K562 (cell line): Measurements from ENCODE around the gene RABGAP1. TPM values are rescaled to one million over a fixed set of nuclear protein-coding genes. Genes with fewer than 3 reads are reported as not detected.
A peak's percentile ranks its signal among the peaks of the same experiment; 100 is the strongest.

Experiments
- ATAC-seq: fragments of 200-7000 bp; cut with Tn5 transposase; 3 replicates; pipeline ENCODE4 v1.9.1; 2020; ENCODE audit warnings: moderate library complexity
- BruUV-seq: library from RNA; stranded (reverse); fragments of 400-500 nt; replicated peaks from 2 replicates; lab custom pipeline; 2021; lab: Mats Ljungman, UMichigan
- CTCF ChIA-PET: fragments of 300-600 bp; formaldehyde crosslinking; extraction: SDS; loops from one replicate; lab custom pipeline; 2021; ENCODE audit warnings: low intra/inter-chr PET ratio; lab: Yijun Ruan, JAX
- POLR2A ChIA-PET: fragments of 300-600, 350-650 bp; sonication (Branson Sonifier 250); formaldehyde crosslinking; extraction: SDS; loops from one replicate; lab custom pipeline; 2021; ENCODE audit warnings: antibody characterized with exemption, inconsistent platforms; lab: Yijun Ruan, JAX
- DNase-seq, 4 experiments: peaks; one replicate each; pipeline versions ENCODE4 v3.0.0 to v3.0.0-alpha.2; 2011 to 2018; ENCODE audit warnings: low spot score in 3 of 4, mixed read lengths in 3 of 4; ENCODE audit errors: extremely low read depth in 1 of 4
- FAIRE-seq: peaks from 2 replicates; lab custom pipeline; 2011; peaks lifted over from hg19 to GRCh38; lab: Jason Lieb, UNC
- H2AFZ ChIP-seq: 2 replicates; pipeline ENCODE4 v1.6.0; 2011; ENCODE audit warnings: low read depth, low read length, control low read depth, inconsistent platforms
- H3K27ac ChIP-seq: fragments of 200-600 bp; 3 replicates; pipeline ENCODE4 v1.8.0; 2011; ENCODE audit warnings: low read depth, mild to moderate bottlenecking, control low read depth, inconsistent platforms, low read length, moderate library complexity, mixed read lengths; ENCODE audit errors: extremely low read depth
- H3K27me3 ChIP-seq, 2 experiments: fragments of 300-600 bp in 1 of 2; 2 replicates in 1 of 2; 3 replicates in 1 of 2; pipeline versions ENCODE4 v1.6.0 to v1.8.0; 2011; ENCODE audit warnings: inconsistent platforms in 2 of 2, low read length in 2 of 2, mild to moderate bottlenecking in 1 of 2, mixed read lengths in 1 of 2, moderate library complexity in 1 of 2; ENCODE audit not compliant: control insufficient read depth in 2 of 2, insufficient read depth in 2 of 2
- H3K36me3 ChIP-seq: fragments of 300-600 bp; 3 replicates; pipeline ENCODE4 v1.8.0; 2011; ENCODE audit warnings: mild to moderate bottlenecking, low read length, inconsistent platforms; ENCODE audit not compliant: control insufficient read depth, insufficient read depth
- H3K4me1 ChIP-seq, 2 experiments: fragments of 200-600 bp in 1 of 2; replicated peaks in 1 of 2; 2 replicates in 1 of 2; 3 replicates in 1 of 2; pipeline versions ENCODE4 v1.5.1 to v1.8.0; 2011; ENCODE audit warnings: inconsistent platforms in 2 of 2, low read length in 2 of 2, mild to moderate bottlenecking in 1 of 2, mixed read lengths in 1 of 2, moderate library complexity in 1 of 2; ENCODE audit not compliant: control insufficient read depth in 2 of 2, insufficient read depth in 2 of 2
- H3K4me2 ChIP-seq: 2 replicates; pipeline ENCODE4 v1.6.1; 2011; ENCODE audit warnings: low read length, control low read depth, inconsistent platforms, mixed read lengths; ENCODE audit not compliant: insufficient read depth
- H3K4me3 ChIP-seq: fragments of 200-600 bp; sonication (generic), shearing (Covaris generic); 2 replicates; pipeline ENCODE4 v1.5.1; 2016; ENCODE audit warnings: control low read depth, inconsistent platforms
- H3K79me2 ChIP-seq: fragments of 200-600 bp; 3 replicates; pipeline ENCODE4 v1.8.0; 2011; ENCODE audit warnings: low read length, inconsistent platforms; ENCODE audit not compliant: control insufficient read depth, insufficient read depth
- H3K9ac ChIP-seq, 2 experiments: 2 replicates each; pipeline versions ENCODE4 v1.6.0 to v1.6.1; 2011; ENCODE audit warnings: low read depth in 2 of 2, low read length in 2 of 2, control low read depth in 1 of 2, inconsistent platforms in 1 of 2, mild to moderate bottlenecking in 1 of 2, mixed read lengths in 1 of 2; ENCODE audit not compliant: insufficient read depth in 1 of 2
- H3K9me1 ChIP-seq: one replicate; pipeline ENCODE4 v1.6.0; 2011; ENCODE audit warnings: inconsistent platforms, mild to moderate bottlenecking, low read length, moderate library complexity; ENCODE audit not compliant: control insufficient read depth, insufficient read depth
- H3K9me3 ChIP-seq: replicated peaks from 2 replicates; pipeline ENCODE4 v1.5.1; 2011; ENCODE audit warnings: low read depth, low read length, inconsistent platforms; ENCODE audit not compliant: control insufficient read depth, insufficient read depth
- H4K20me1 ChIP-seq: replicated peaks from 2 replicates; pipeline ENCODE4 v1.6.1; 2011; ENCODE audit warnings: low read length, inconsistent platforms, mixed read lengths; ENCODE audit not compliant: control insufficient read depth, insufficient read depth
- CHD4 ChIP-seq: fragments of 200-600 bp; sonication (generic); IDR thresholded peaks from 3 replicates; pipeline ENCODE4 v1.6.1; 2012; ENCODE audit warnings: low read depth, mild to moderate bottlenecking, mixed read lengths, low read length, inconsistent platforms; ENCODE audit not compliant: insufficient read depth, insufficient replicate concordance, poor library complexity, severe bottlenecking
- MCM3 ChIP-seq: fragments of 450-650 bp; IDR thresholded peaks from 2 replicates; pipeline ENCODE4 v1.6.1; 2016
- RBBP5 ChIP-seq: fragments of 200-600 bp; sonication (generic); IDR thresholded peaks from 2 replicates; pipeline ENCODE4 v1.6.1; 2012; ENCODE audit warnings: borderline replicate concordance, mild to moderate bottlenecking, low read length, control low read depth, inconsistent platforms; ENCODE audit not compliant: insufficient read depth, poor library complexity, severe bottlenecking
- RFX7 ChIP-seq: fragments of 250-450 bp; sonication (Bioruptor Pico); IDR thresholded peaks from 2 replicates; pipeline ENCODE4 v1.5.1; 2021; ENCODE audit warnings: mild to moderate bottlenecking
- SP1 ChIP-seq: sonication (generic); formaldehyde crosslinking; IDR thresholded peaks from 2 replicates; pipeline ENCODE4 v1.8.1; 2022; ENCODE audit warnings: mild to moderate bottlenecking, missing genetic modification reagents
- ZKSCAN3 ChIP-seq: fragments of 250-450 bp; sonication (Bioruptor Pico); IDR thresholded peaks from 2 replicates; pipeline ENCODE4 v1.4.0; 2020
- WGBS: fragments of 100-300 bp; shearing (Covaris generic); methylation state at CpG from one replicate; pipeline ENCODE4 v1.1.6; 2016; ENCODE audit warnings: low coverage, mixed read lengths; ENCODE audit not compliant: insufficient coverage; ENCODE audit errors: missing lambda C conversion rate; 5-methylcytosine and 5-hydroxymethylcytosine counted together
- in situ Hi-C: fragments of 300-500 bp; cut with MboI; formaldehyde crosslinking; loops from 4 replicates; pipeline ENCODE4 v1.15.0; 2018; ENCODE audit warnings: inconsistent platforms, mixed read lengths
- intact Hi-C: fragments of 100-400 bp; cut with micrococcal nuclease; formaldehyde crosslinking; loops from 2 replicates; pipeline ENCODE4 v1.14.2; 2022
- polyA plus RNA-seq, 8 experiments: library from polyadenylated mRNA; depleted of rRNA in 4 of 8; stranded (reverse) in 5 of 8; unstranded in 3 of 8; fragments of >200 nt; fragmentation: Nextera tagmentation in 2 of 8; fragmentation: Illumina TruSeq in 1 of 8; extraction: Ambion mirVana in 2 of 8; extraction: Trizol in 1 of 8; gene quantifications; 2 replicates each; pipeline versions ENCODE4 v1.2.1 to v1.2.3, GENCODE V29; 2011 to 2014; ENCODE audit warnings: inconsistent platforms in 1 of 8, missing spikeins in 1 of 8
- total RNA-seq, 7 experiments: library from RNA; depleted of rRNA in 6 of 7; stranded (reverse); fragments of >200 nt in 6 of 7; fragmentation: Illumina TruSeq in 2 of 7; extraction: Trizol in 2 of 7; gene quantifications; 2 replicates each; pipeline versions ENCODE4 v1.2.1 to v1.2.3, GENCODE V29; 2011 to 2021; ENCODE audit warnings: low replicate concordance in 1 of 7
- TF ChIP-seq, protein P1 (sequence below): fragments of 250-450 bp; sonication (Bioruptor Pico); IDR thresholded peaks from 2 replicates; pipeline ENCODE4 v1.8.0; 2022; ENCODE audit warnings: inconsistent platforms
- TF ChIP-seq, protein P2 (sequence below): sonication (generic); formaldehyde crosslinking; IDR thresholded peaks from 2 replicates; pipeline ENCODE4 v1.8.0; 2022; ENCODE audit warnings: mild to moderate bottlenecking, missing genetic modification reagents

The RABGAP1 gene
- total and polyA plus RNA-seq, 9 of the 15 experiments (the other 6 are each of a cell fraction or from before 2014, with no cell fraction given), result 1.5 to 22.7 (median 13.1) TPM

DNA sequence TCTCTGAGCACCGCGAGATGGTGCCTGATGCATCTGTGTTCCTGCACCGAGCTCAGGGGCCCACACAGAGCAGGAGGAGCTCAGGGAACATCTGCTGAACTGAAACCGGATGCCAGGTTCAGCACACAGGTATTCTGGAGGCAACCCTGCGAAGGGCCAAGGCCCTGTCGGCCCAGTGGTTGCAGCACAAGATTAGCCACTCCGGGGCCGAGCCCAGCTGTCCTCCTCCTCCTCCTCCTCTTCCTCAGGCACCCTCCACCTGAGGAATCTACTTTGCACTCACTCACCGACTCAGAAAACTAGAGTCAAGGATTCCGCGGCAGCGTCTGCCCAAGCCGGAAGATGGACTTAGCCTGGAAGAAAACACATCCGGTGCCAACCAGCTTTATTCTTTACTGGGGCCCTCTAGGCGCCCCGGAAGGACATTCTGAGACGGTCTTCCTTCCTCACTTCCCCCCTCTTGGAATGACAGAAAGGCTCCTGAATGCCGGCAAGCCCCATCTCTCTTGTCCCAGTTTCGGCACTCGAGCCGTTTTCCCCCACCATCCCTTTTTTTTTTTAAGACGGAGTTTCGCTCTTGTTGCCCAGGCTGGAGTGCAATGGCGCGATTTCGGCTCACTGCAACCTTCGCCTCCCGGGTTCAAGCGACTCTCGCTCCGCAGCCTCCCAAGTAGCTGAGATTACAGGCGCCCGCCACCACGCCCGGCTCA is 27.7 kb upstream of the RABGAP1 start, which contains the start of gene ZBTB6 (continued):
- TF ChIP-seq RBBP5, result peak; percentile 84
- TF ChIP-seq RFX7 (CRISPR knock-in tag), result no peak

DNA sequence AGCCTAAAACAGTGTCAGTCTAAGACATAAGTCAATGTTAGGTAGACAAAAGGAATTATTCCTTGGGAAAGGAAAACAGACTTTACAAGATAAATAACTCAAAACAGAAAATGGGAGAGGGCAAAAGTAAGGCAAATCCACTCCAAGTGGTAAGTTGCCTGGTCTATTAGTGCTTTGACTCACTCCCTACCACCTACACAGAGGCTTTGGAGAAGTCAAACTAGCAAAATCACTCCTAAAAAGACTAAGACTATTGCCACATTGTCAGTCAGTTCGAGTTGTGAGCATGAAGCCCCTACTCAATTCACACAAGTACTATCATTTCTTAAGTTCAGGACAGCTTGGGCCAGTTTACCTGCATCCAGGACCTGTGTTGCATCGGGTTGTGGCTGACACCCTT is 22.5 kb upstream of the RABGAP1 start:
- no peak overlapping the region for H3K4me3 ChIP-seq
- peaks cover 4% of the 10 kb centered on the region; the same call in 1 of the 3 replicates for H3K79me2 ChIP-seq
- no peaks in the 10 kb centered on the region for H3K27me3 ChIP-seq
- in situ Hi-C loops (no loop called here), intact Hi-C loops (no loop called here)
- no peaks in the 10 kb centered on the region for H4K20me1 ChIP-seq
- no peak for ATAC-seq
- peaks cover 0 to 8% of the 10 kb centered on the region in 2 experiments; a peak in 1 of 5 replicates for H3K4me1 ChIP-seq
- no peak overlapping the region for H3K4me2 ChIP-seq
- no peak for FAIRE-seq
- 38% methylated on average over 2 of the region's 2 CpGs for WGBS
- H3K9me1 ChIP-seq, result no peaks in the 10 kb centered on the region
- H2AFZ ChIP-seq, result no peak overlapping the region
- no peak overlapping the region for H3K27ac ChIP-seq
- H3K36me3 ChIP-seq, result peaks cover 29% of the 10 kb centered on the region; the same call in 1 of the 3 replicates
- TF ChIP-seq, protein P1, sequence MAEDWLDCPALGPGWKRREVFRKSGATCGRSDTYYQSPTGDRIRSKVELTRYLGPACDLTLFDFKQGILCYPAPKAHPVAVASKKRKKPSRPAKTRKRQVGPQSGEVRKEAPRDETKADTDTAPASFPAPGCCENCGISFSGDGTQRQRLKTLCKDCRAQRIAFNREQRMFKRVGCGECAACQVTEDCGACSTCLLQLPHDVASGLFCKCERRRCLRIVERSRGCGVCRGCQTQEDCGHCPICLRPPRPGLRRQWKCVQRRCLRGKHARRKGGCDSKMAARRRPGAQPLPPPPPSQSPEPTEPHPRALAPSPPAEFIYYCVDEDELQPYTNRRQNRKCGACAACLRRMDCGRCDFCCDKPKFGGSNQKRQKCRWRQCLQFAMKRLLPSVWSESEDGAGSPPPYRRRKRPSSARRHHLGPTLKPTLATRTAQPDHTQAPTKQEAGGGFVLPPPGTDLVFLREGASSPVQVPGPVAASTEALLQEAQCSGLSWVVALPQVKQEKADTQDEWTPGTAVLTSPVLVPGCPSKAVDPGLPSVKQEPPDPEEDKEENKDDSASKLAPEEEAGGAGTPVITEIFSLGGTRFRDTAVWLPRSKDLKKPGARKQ (CRISPR knock-in tag), result no peak
- no peak for TF ChIP-seq ZKSCAN3
- no peak for TF ChIP-seq CHD4
- TF ChIP-seq MCM3, result no peak
- TF ChIP-seq, protein P2, sequence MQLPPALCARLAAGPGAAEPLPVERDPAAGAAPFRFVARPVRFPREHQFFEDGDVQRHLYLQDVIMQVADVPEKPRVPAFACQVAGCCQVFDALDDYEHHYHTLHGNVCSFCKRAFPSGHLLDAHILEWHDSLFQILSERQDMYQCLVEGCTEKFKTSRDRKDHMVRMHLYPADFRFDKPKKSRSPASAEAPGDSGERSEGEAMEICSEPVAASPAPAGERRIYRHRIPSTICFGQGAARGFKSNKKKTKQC, result no peak
- no peak for TF ChIP-seq SP1
- no peaks in the 10 kb centered on the region for H3K9me3 ChIP-seq
- H3K9ac ChIP-seq, result no peak overlapping the region
- no TSS peak for BruUV-seq
- no peak for DNase-seq
- ChIA-PET CTCF (no interaction called here), POLR2A (interaction anchor here (0.5 kb wide), 1 partner anchor 13 kb away, joined by 3 read pairs; the partner anchor contains the start of gene RC3H2)
